Stimulated activated CD8-positive, alpha-beta memory T cell treated with anti-CD3 and anti-CD28 coated beads, Interleukin-2, amount 100 ng/mL, for 48 hours (primary cell): ENCODE measurements around the gene HBA1.
A peak's percentile ranks its signal among the peaks of the same experiment; 100 is the strongest.
"Not testable (repeated sequence)": the region's sequence is repeated elsewhere in the genome, so short reads cannot be mapped to it uniquely, and the experiment has no call there.

Experiments used
- DNase-seq, 2 donors: peaks; one replicate each; pipeline ENCODE4 v3.0.0-alpha.2; 2020; ENCODE audit warnings: low read depth in 2 of 2

HBA1 gene

DNA sequence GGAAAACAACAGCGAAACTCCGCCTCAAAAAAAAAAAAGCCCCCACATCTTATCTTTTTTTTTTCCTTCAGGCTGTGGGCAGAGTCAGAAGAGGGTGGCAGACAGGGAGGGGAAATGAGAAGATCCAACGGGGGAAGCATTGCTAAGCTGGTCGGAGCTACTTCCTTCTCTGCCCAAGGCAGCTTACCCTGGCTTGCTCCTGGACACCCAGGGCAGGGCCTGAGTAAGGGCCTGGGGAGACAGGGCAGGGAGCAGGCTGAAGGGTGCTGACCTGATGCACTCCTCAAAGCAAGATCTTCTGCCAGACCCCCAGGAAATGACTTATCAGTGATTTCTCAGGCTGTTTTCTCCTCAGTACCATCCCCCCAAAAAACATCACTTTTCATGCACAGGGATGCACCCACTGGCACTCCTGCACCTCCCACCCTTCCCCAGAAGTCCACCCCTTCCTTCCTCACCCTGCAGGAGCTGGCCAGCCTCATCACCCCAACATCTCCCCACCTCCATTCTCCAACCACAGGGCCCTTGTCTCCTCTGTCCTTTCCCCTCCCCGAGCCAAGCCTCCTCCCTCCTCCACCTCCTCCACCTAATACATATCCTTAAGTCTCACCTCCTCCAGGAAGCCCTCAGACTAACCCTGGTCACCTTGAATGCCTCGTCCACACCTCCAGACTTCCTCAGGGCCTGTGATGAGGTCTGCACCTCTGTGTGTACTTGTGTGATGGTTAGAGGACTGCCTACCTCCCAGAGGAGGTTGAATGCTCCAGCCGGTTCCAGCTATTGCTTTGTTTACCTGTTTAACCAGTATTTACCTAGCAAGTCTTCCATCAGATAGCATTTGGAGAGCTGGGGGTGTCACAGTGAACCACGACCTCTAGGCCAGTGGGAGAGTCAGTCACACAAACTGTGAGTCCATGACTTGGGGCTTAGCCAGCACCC, 1.2 kb upstream of the HBA1 start:
- no peak for DNase-seq

GRCh38 chr16:176006-176405, 474 bp upstream of the HBA1 start:
- DNase-seq = not testable (repeated sequence)

DNA sequence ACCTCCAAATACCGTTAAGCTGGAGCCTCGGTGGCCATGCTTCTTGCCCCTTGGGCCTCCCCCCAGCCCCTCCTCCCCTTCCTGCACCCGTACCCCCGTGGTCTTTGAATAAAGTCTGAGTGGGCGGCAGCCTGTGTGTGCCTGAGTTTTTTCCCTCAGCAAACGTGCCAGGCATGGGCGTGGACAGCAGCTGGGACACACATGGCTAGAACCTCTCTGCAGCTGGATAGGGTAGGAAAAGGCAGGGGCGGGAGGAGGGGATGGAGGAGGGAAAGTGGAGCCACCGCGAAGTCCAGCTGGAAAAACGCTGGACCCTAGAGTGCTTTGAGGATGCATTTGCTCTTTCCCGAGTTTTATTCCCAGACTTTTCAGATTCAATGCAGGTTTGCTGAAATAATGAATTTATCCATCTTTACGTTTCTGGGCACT, 928 bp downstream of the HBA1 start:
- no peak for DNase-seq

GRCh38 chr16:177981-178667, 1.6 kb downstream of the HBA1 start:
- DNase-seq = no peak

DNA sequence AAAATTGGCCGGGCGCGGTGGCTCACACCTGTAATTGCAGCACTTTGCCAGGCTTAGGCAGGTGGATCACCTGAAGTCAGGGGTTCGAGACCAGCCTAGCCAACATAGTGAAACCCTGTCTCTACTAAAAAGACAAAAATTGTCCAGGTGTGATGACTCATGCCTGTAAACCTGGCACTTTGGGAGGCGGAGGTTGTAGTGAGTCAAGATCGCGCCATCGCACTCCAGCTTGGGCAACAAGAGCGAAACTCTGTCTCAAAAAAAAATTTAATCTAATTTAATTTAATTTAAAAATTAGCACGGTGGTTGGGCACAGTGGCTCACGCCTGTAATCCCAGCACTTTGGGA, 2.2 kb downstream of the HBA1 start:
- DNase-seq = no peak

GRCh38 chr16:179211-180092, 3.0 kb downstream of the HBA1 start:
- no peak for DNase-seq

GRCh38 chr16:180101-180675, 3.7 kb downstream of the HBA1 start, which contains the start of gene HBQ1:
Gene HBQ1 (plus strand): TSS chr16:180459. CDS start chr16:180487, 28 bp downstream.
- peak in 1 of 2 donors; percentile 48 for DNase-seq

GRCh38 chr16:180681-181564, 4.4 kb downstream of the HBA1 start:
- peak in 1 of 2 donors; percentile 80 for DNase-seq

GRCh38 chr16:181565-182021, 5.1 kb downstream of the HBA1 start:
- DNase-seq = peak in 1 of 2 donors; percentile 75

DNA sequence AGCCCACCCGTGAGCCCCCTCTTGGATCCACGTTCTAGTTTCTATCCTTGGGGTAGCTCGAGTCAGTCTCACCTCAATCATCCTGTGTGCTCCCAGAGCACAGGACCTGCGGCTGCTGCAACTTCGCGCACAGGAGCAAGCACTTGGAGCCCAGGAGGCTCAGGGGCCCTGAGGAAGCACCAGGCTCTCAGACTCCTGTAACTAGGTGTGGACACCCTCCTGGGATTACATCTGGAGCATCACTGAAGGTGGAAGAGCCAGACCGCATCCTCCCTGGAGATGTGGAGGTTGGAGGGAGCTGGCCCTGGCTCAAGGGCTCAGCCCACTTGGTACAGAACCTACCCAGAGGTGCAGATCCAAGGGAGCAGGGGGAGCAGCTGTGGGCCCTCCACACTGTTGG, 6.5 kb downstream of the HBA1 start:
- DNase-seq = no peak

- DNase-seq = no peak
These were observed 8.7 kb downstream of the HBA1 start for GRCh38 chr16:185213-185612.

- DNase-seq = no peak
These were observed 9.2 kb downstream of the HBA1 start for GRCh38 chr16:185691-186090.

GRCh38 chr16:187330-187729, 10.8 kb downstream of the HBA1 start:
- DNase-seq = no peak

DNA sequence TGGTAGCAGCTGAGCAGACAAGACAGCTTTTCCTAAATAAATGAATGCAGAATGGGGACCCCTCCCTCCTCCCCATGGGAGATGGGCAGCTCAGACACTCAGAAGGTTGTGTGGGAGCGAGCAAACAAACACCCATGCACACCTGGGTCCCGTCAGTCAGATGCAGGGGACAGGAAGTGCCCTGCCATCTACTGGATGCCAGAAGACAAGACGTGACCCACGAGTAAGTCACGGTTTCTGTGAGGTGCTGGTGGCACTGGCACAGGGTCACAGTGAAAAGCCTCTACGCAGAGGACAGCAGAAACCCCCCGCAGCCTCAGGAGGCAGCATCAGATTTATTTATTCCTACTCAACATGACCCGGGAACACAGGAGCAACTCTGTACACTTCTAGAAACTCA, 12.2 kb downstream of the HBA1 start:
- no peak for DNase-seq

DNA sequence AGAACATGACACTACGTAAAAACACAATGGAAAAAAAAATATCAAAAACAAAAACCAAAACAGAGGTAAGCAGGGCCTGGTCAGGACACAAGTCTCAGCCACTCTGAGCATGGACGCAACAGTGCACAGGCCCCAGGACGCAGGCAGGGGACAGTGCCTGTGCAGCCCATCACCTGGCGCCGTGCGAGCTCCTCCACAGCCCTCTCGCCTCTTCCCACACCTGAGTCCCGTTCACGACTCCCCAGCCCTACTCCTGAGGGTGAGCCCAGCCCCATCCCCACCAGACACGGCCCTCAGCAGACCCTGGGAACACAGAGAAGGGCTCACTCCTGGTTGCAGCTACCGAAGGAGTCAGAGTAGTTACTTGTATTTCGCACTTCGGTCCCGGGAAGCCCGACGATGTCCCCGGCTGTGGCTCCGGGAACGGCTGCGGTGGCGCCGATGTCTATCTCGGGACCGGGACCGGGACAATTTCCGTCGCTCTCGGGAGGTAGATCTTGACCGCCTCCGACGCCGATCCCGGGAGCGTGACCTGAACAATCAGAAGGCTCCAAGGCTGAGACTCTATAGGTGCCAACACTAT, 13.2 kb downstream of the HBA1 start:
- no peak for DNase-seq

- DNase-seq = no peak
These were observed 15.4 kb downstream of the HBA1 start for GRCh38 chr16:191831-192230.

GRCh38 chr16:192686-193085, 16.2 kb downstream of the HBA1 start:
- no peak for DNase-seq

GRCh38 chr16:193441-193840, 17.0 kb downstream of the HBA1 start:
- no peak for DNase-seq

DNA sequence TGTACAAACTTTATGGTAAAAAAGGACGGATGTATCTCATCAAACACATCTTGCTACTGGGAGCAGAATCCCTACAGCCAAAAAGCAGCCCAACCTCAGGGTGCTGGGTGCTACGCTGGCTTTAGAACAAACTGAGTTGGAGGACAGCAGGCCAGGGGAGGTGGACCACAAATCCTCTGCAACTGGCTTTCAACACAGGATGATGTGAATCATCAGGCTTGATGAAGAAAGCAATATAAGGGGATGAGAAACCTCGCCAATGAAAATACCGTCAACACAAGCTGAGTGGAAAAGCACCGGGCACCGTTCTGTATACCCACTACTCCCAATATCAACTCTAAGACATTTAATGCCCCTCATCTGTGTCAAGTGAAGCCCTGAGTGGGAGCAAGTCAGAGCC, 18.0 kb downstream of the HBA1 start:
- no peak for DNase-seq

DNA sequence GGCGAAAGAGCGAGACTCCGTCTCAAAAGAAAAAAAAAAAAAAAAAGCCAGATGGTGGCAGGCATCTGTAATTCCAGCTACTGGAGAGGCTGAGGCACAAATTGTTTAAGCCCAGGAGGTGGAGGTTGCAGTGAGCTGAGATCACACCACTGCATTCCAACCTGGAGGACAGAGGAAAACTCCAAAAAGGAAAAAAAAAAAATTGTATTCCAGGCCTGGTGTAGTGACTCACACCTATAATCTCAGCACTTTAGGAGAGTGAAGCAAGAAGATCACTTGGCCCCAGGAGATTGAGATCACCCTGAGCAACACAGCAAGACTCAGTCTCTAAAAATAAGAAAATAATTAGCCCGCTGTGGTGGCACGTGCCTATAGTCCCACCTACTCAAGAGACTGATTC, 23.9 kb downstream of the HBA1 start:
- DNase-seq = no peak
